ENCODE measurements around the gene WWOX. TPM values are rescaled to one million over a fixed set of nuclear protein-coding genes. Genes with fewer than 3 reads are reported as not detected.

The WWOX gene
- total RNA-seq, 1 experiment from 2014 or later, result 15.6 TPM

GRCh38 chr16:78920621-78921020, 821.2 kb downstream of the WWOX start:
- Histone ChIP-seq H2BK5ac (ENCODE audit: insufficient read length, low read length) (no peak overlapping the region), H4K20me1 (ENCODE audit: control insufficient read depth, insufficient read depth, insufficient read length) (no peaks in the 10 kb centered on the region), H3K4me2 (ENCODE audit: insufficient read depth, insufficient read length, low read length) (no peak overlapping the region), H3K4ac (ENCODE audit: low read depth, low read length) (no peak overlapping the region), H3K9ac (ENCODE audit: extremely low read depth, insufficient read length, low read length) (no peak overlapping the region), H3K18ac (ENCODE audit: insufficient read length, low read depth, low read length) (no peak overlapping the region), H4K8ac (replicated peaks; ENCODE audit: insufficient read length, low read depth, low read length) (no peak overlapping the region), H2AK5ac (ENCODE audit: insufficient read length, low read length) (no peak overlapping the region), H3T11ph (ENCODE audit: low read length) (no peak overlapping the region), H3K4me1 (ENCODE audit: insufficient read depth, low read length) (peaks cover 3% of the 10 kb centered on the region; the same call in 1 of the 2 replicates), H3K9me3 (ENCODE audit: control insufficient read depth, low read depth, low read length) (peaks cover 27% of the 10 kb centered on the region), H3K27me3 (ENCODE audit: insufficient read depth, low read length) (no peaks in the 10 kb centered on the region), H3K79me2 (ENCODE audit: insufficient read depth, low read length) (0 out of 2 replicates have a peak, but pooled peaks cover 2% of the 10 kb centered on the region), H3K23me2 (ENCODE audit: insufficient read length, low read depth, low read length, poor library complexity, severe bottlenecking) (no peaks in the 10 kb centered on the region), H3K79me1 (ENCODE audit: insufficient read depth, low read depth, low read length, poor library complexity, severe bottlenecking) (no peaks in the 10 kb centered on the region), H4K5ac (ENCODE audit: insufficient read length, low read depth, low read length) (no peak overlapping the region), H3K23ac (ENCODE audit: insufficient read length, low read depth, low read length) (no peak overlapping the region), H3K56ac (ENCODE audit: insufficient read length, low read depth, low read length) (no peak overlapping the region), H2AFZ (ENCODE audit: low read length) (no peak overlapping the region), H2BK120ac (ENCODE audit: low read depth, low read length, poor library complexity, severe bottlenecking) (no peak overlapping the region), H3K14ac (ENCODE audit: insufficient read depth, low read length) (no peak overlapping the region), H2BK15ac (ENCODE audit: low read depth, low read length) (no peak overlapping the region), H4K91ac (ENCODE audit: insufficient read length, low read depth, low read length) (no peak overlapping the region), H2BK12ac (ENCODE audit: insufficient read length, low read depth, low read length) (no peak overlapping the region), H3K27ac (ENCODE audit: insufficient read length, low read depth, low read length) (no peak overlapping the region), H2BK20ac (ENCODE audit: low read depth, low read length, poor library complexity, severe bottlenecking) (no peak overlapping the region)
- Mint-ChIP-seq H3K4me1 (peaks cover 6% of the 10 kb centered on the region in 2 experiments; a peak in 3 of 4 replicates), H3K4me3 (no peak overlapping the region), H3K9me3 (peaks cover 39 to 46% of the 10 kb centered on the region in 2 experiments), H3K27me3 (ENCODE audit: low read depth) (no peaks in the 10 kb centered on the region), H3K36me3 (ENCODE audit: insufficient read depth in 1 of 3, low read depth in 3 of 3) (peaks cover 16 to 29% (median 23%) of the 10 kb centered on the region in 3 experiments), H3K27ac (no peak overlapping the region)
- TF ChIP-seq, protein P1, sequence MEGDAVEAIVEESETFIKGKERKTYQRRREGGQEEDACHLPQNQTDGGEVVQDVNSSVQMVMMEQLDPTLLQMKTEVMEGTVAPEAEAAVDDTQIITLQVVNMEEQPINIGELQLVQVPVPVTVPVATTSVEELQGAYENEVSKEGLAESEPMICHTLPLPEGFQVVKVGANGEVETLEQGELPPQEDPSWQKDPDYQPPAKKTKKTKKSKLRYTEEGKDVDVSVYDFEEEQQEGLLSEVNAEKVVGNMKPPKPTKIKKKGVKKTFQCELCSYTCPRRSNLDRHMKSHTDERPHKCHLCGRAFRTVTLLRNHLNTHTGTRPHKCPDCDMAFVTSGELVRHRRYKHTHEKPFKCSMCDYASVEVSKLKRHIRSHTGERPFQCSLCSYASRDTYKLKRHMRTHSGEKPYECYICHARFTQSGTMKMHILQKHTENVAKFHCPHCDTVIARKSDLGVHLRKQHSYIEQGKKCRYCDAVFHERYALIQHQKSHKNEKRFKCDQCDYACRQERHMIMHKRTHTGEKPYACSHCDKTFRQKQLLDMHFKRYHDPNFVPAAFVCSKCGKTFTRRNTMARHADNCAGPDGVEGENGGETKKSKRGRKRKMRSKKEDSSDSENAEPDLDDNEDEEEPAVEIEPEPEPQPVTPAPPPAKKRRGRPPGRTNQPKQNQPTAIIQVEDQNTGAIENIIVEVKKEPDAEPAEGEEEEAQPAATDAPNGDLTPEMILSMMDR (conservative IDR thresholded peaks at IDR 0.05), result no peak
- DNase-seq, result no peak
- no CpG with 5 or more reads among the region's 3 CpGs for WGBS (ENCODE audit: extremely low coverage, insufficient read length, low lambda C conversion rate)
